Motor neuron (in vitro differentiated cells): ENCODE data around the gene RALB. TPM values are rescaled to one million over a fixed set of nuclear protein-coding genes. Genes with fewer than 3 reads are reported as not detected.

Source experiments
- ATAC-seq, 8 experiments: fragments of 200-7000 bp; cut with Tn5 transposase; replicated peaks in 6 of 8; 2 replicates each; pipeline ENCODE4 v1.8.0; 2021; ENCODE audit warnings: mild to moderate bottlenecking in 8 of 8, moderate library complexity in 8 of 8
- H3K27ac ChIP-seq, 2 donors: fragments of 250-450 bp; sonication (Bioruptor Pico); 2 replicates each; pipeline ENCODE4 v1.9.0; 2021; ENCODE audit warnings: antibody characterized with exemption in 2 of 2, mild to moderate bottlenecking in 2 of 2, moderate library complexity in 1 of 2
- H3K4me1 ChIP-seq, 2 donors: fragments of 250-450 bp; sonication (Bioruptor Pico); replicated peaks in 1 of 2; 2 replicates each; pipeline ENCODE4 v1.6.1; 2021; ENCODE audit warnings: antibody characterized with exemption in 2 of 2, mild to moderate bottlenecking in 2 of 2, moderate library complexity in 1 of 2
- H3K4me3 ChIP-seq, 5 donors: fragments of 250-450 bp; sonication (Bioruptor Pico); 2 replicates each; pipeline ENCODE4 v1.9.0; 2021; ENCODE audit warnings: antibody characterized with exemption in 5 of 5, mild to moderate bottlenecking in 5 of 5, moderate library complexity in 4 of 5
- WGBS, 10 experiments: fragments of 450-650 bp; shearing (Covaris generic); methylation state at CpG; one replicate each; pipeline ENCODE4 v1.0.0; 2022; 5-methylcytosine and 5-hydroxymethylcytosine counted together
- in situ Hi-C, 9 experiments: fragments of 400-800 bp; cut with MboI; loops; one replicate each; pipeline ENCODE4 v1.15.0; 2021; ENCODE audit warnings: low sequenced_read_pairs in 9 of 9, low pct_unique_long_range_greater_than_20kb in 2 of 9; ENCODE audit not compliant: unreplicated experiment in 9 of 9
- total RNA-seq, 8 experiments: library from RNA; unstranded; fragments of 300-600 nt; gene quantifications; 2 replicates each; pipeline versions ENCODE4 v1.2.3 to v1.2.4, GENCODE V29; 2022

The RALB gene
- total RNA-seq, 8 experiments from 2014 or later: 15.2 to 30.7 (median 22.7) TPM

GRCh38 chr2:120219766-120220165 lies 32.9 kb upstream of the RALB start:
- in situ Hi-C loops: no loop called here
- ATAC-seq: no peak
- Histone ChIP-seq H3K27ac (no peak overlapping the region), H3K4me1 (peaks cover 23 to 36% of the 10 kb centered on the region in 2 donors), H3K4me3 (no peak overlapping the region)
- 80 to 100% (median 94%) methylated on average over 2 to 4 of the region's 5 CpGs; no CpG with 5 or more reads in 4 of the 10 experiments for WGBS, 10 experiments

DNA sequence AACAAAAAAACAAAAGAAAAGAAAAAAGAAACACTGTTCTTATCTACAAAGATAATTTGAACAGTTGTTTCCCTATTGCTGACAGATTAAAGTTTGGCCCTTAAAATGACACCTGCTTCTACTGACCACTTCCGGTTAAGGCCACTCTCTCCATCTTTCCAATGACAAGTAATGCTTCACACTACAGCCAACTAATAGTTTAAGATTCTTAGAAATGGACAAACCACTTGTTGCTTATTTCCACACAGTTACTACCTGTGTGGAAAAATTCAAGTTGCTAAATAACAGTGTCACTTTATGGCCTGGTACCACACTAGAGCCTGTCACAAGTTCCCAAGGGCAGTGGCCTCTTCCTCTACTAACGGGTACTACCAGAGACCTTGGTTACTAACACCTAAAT lies 31.9 kb upstream of the RALB start:
- in situ Hi-C loops: no loop called here
- H3K27ac ChIP-seq: no peak overlapping the region
- no peak overlapping the region for H3K4me3 ChIP-seq
- ATAC-seq: no peak
- 79 to 100% (median 86%) methylated on average over 1 to 2 of the region's 2 CpGs; no CpG with 5 or more reads in 3 of the 10 experiments for WGBS, 10 experiments
- H3K4me1 ChIP-seq: peaks cover 23 to 36% of the 10 kb centered on the region in 2 donors

DNA sequence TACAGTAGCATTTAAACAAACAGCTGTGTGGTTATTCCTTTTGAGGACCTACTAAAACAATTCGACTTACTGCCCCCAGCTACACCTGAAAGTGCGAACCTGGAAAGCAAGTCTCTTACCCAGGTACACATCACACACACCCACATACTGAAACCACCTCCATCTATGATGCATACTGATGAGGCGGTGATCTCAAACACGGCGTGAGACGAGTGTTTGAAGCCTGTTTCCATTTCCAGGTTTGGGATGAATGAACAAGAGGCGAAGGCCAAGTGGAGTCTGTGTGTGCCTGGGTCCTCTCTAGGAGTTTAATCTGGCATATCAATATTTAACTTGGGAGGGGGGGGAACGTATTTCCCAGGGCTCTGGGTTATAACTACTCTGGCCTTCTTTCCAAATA lies 31.0 kb upstream of the RALB start:
- no peak for ATAC-seq
- Histone ChIP-seq H3K4me1 (peaks cover 23 to 36% of the 10 kb centered on the region in 2 donors), H3K4me3 (peak overlapping the region in 1 of 5 donors; percentile 76), H3K27ac (no peak overlapping the region)
- 80 to 100% (median 96%) methylated on average over 1 to 7 of the region's 8 CpGs; no CpG with 5 or more reads in 1 of the 10 experiments for WGBS, 10 experiments
- in situ Hi-C loops: no loop called here

GRCh38 chr2:120222186-120223033 lies 30.2 kb upstream of the RALB start:
- peak overlapping the region; percentile 71 to 88 for H3K27ac ChIP-seq
- ATAC-seq: no peak

DNA sequence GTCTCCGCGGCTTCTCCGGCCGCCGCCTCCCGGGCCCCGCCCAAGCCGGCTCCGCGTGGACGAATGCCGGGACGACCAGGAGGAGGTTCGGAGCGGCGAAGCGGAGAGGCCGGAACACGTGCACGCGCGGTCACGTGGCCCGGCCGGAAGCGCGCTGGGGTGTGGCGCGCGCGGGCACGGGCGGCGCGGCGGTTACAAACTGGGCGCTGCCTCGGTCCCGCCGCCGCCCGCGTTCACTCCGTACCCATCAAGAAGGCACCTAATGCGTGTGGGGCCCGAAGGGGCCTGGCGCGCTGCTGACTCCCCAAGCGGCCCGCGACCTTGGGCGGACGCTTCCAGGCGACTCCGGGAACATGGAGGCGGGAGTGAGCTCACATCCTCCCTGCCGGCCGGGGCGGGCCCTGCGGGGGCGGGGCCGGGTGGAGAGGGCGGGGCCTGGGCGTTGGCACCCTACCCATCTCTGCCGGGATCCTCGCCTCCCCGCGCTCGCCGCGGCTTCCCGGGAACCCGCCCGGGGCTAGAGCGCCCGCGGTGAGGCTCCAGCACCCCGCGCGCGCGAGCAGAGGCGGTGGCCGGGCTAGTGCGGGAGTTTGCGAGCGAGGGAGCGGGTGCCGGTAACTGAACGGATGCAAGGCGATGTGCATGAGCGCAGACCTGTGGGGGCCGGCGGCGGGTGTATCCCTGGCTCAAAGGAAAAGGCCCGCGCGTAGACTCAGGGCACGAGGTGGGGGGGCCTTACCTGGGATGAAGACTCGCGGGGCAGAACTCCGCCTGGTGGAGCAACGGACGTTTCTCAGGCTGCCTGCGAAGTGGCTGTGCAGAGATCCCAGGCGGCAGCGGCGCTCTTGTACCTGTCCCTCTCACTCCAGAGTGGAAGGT lies 29.4 kb upstream of the RALB start, which contains the start of gene TMEM185B:
Gene TMEM185B (minus strand): TSS at position 367 of the 879 bp plus-strand sequence. CDS start 424 bp downstream, outside the sequence.
- 3 to 80% (median 26%) methylated on average over 2 to 8 of the region's 108 CpGs; no CpG with 5 or more reads in 5 of the 10 experiments for WGBS, 10 experiments

More at GRCh38 chr2:120222186-120223033, 30.2 kb upstream of the RALB start:
- peaks cover 23 to 36% of the 10 kb centered on the region in 2 donors for H3K4me1 ChIP-seq
- in situ Hi-C loops: no loop called here
- peak overlapping the region; percentile 45 to 76 (median 67) for H3K4me3 ChIP-seq
- WGBS, 10 experiments: 75 to 100% (median 94%) methylated on average over 1 to 13 of the region's 49 CpGs; no CpG with 5 or more reads in 2 of the 10 experiments

GRCh38 chr2:120224256-120224655 lies 28.4 kb upstream of the RALB start:
- Histone ChIP-seq H3K27ac (no peak overlapping the region), H3K4me3 (peak overlapping the region in 2 of 5 donors; percentile 60 to 76), H3K4me1 (peaks cover 28 to 36% of the 10 kb centered on the region in 2 donors)
- in situ Hi-C loops: no loop called here
- ATAC-seq: no peak
- 82 to 100% (median 100%) methylated on average over 1 to 6 of the region's 13 CpGs; no CpG with 5 or more reads in 6 of the 10 experiments for WGBS, 10 experiments

More for the DNA sequence above, 29.4 kb upstream of the RALB start, which contains the start of gene TMEM185B:
- peak; percentile 90 to 96 (median 93) for ATAC-seq
- H3K27ac ChIP-seq: peak within 1 kb of the TSS; percentile 71 to 88
- H3K4me1 ChIP-seq: peaks cover 23 to 36% of the 10 kb centered on the region in 2 donors
- in situ Hi-C loops: no loop called here
- H3K4me3 ChIP-seq: peak within 1 kb of the TSS; percentile 45 to 76 (median 67)

DNA sequence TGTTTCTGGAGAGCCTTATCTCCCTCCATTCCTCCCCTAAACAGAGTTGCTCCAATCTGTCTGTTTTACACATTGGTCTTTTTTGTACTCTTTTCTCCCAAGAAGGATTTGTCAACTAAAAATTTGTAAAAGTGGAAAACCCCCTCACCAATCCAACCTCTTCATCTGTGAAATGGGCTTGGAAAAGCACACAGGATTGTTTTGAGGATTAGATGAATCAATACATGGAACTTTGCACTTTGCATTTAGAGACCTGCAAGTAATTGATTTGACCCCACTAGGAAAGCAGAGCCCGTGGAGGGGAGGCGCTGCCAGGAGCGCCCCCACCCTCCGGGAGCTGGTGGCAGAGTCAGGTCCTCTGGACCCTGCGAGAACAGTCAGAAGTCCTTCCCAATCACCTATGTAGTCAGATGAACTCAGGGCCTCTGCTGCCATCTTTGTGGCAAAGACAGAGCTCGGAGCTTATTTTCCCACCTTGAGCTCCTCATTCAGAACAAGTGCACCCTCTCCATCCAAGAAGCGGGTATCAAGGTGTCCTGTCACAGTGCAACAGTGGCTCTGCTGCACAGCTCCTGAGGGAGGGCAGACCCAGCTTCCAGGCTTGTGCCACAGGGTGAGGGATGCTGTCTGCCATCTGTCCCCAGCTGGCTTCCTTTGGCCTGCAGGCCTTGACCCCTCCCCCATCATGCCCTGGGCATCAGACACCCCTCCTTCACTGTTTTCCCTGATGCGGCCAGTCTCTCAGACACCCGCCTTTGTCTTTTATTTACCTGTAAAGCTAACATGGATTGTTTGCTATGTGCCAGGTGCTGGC lies 27.7 kb upstream of the RALB start:
- Histone ChIP-seq H3K27ac (no peak overlapping the region), H3K4me1 (peaks cover 28 to 35% of the 10 kb centered on the region in 2 donors), H3K4me3 (no peak overlapping the region)
- ATAC-seq: no peak
- 77 to 100% (median 100%) methylated on average over 1 to 4 of the region's 9 CpGs; no CpG with 5 or more reads in 2 of the 10 experiments for WGBS, 10 experiments
- in situ Hi-C loops: no loop called here

GRCh38 chr2:120225549-120226065 lies 27.0 kb upstream of the RALB start:
- in situ Hi-C loops: no loop called here

DNA sequence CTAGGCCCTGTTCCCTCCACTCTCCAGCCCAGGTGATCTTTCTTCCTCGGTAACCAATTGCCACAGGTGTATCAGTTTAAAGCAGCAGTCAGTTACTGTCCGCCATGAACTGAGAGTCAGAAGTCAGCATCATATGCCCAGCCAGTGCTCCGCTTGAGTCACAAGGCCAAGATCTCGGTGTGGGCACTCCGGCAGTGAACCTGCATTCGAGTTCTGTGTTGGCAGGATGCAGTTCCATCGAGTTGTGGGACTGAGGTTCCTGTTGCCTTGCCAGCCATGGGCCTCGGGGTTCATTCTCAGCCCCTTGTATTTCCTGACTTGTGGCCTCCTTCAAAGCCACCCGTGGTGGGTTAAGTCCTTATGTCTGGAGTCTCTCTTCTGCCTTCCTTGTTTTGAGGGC lies 26.3 kb upstream of the RALB start:
- no peak for ATAC-seq
- H3K4me3 ChIP-seq: no peak overlapping the region
- WGBS, 10 experiments: 67 to 93% (median 80%) methylated on average over 3 to 8 of the region's 9 CpGs; no CpG with 5 or more reads in 2 of the 10 experiments
- H3K4me1 ChIP-seq: peaks cover 23 to 25% of the 10 kb centered on the region in 2 donors
- no peak overlapping the region for H3K27ac ChIP-seq
- in situ Hi-C loops: no loop called here

More at GRCh38 chr2:120225549-120226065, 27.0 kb upstream of the RALB start:
- Histone ChIP-seq H3K27ac (no peak overlapping the region), H3K4me1 (peaks cover 28 to 30% of the 10 kb centered on the region in 2 donors), H3K4me3 (no peak overlapping the region)
- ATAC-seq: no peak
- WGBS, 10 experiments: 78 to 100% (median 87%) methylated on average over 1 to 5 of the region's 9 CpGs; no CpG with 5 or more reads in 4 of the 10 experiments

DNA sequence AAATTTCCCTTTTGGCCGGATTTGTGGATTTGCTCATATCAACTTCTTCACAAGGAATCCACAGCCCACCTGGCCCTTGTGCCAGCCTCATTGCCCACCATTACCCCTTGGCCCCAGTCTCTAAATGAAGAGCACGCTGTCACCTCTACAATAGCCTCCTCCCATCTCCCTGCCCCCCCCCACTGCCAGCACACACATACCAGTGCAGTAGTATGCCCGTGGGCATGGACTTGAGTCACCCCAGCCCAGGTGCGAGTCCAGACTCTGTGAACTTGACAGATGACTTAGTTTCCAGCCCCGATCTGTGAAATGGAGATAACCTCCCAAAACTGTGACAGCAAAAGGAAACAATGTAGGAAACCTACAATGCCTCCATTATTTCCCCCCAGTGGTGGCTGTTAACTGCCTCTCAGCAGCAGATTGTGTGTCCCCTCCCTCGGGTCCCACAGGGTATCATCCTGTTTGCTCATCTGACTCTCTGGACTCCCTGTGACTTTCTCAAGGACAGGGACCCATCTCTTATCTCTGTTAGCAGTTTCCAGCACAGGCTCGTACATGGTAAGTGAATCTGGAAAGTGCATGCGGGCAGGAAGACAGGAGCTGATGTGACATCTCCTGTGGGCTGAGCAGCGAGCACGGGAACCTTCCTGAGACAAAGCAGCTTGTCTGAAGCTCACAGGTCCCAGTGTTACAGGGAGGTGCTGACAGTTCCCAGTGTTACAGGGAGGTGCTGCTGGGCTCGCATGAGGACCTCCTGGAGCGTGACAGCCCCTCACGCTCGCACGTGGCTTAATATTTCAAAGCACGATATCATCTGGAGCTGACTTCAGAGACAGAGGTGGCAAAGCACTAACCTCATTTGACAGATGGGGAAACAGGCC lies 25.3 kb upstream of the RALB start:
- WGBS, 10 experiments: 58 to 93% (median 79%) methylated on average over 1 to 14 of the region's 16 CpGs; no CpG with 5 or more reads in 2 of the 10 experiments

GRCh38 chr2:120228503-120228902 lies 24.1 kb upstream of the RALB start:
- WGBS, 10 experiments: 50 to 95% (median 83%) methylated on average over 2 to 5 of the region's 5 CpGs; no CpG with 5 or more reads in 2 of the 10 experiments
- Histone ChIP-seq H3K4me3 (no peak overlapping the region), H3K27ac (no peak overlapping the region), H3K4me1 (peaks cover 7 to 17% of the 10 kb centered on the region in 2 donors)
- in situ Hi-C loops: no loop called here
- ATAC-seq: no peak

More for the DNA sequence above, 25.3 kb upstream of the RALB start:
- H3K4me1 ChIP-seq: peaks cover 13 to 21% of the 10 kb centered on the region in 2 donors
- no peak for ATAC-seq
- no peak overlapping the region for H3K4me3 ChIP-seq
- no peak overlapping the region for H3K27ac ChIP-seq
- in situ Hi-C loops: no loop called here
